Heart right ventricle (tissue), 16 donors: Measurements from ENCODE around the gene COL4A3. TPM values are rescaled to one million over a fixed set of nuclear protein-coding genes. Genes with fewer than 3 reads are reported as not detected.

Experiments used
- ATAC-seq, 8 donors: fragments of 200-7000 bp; cut with Tn5 transposase; one replicate each; pipeline ENCODE4 v1.9.1; 2020; ENCODE audit warnings: mild to moderate bottlenecking in 8 of 8, moderate library complexity in 8 of 8, moderate number of reproducible peaks in 1 of 8
- DNase-seq, 2 donors: peaks; one replicate each; pipeline ENCODE4 v3.0.0-alpha.2; 2020
- H3K27ac ChIP-seq, 10 donors: fragments of 200-600 bp; sonication (generic) in 2 of 10; one replicate each; pipeline versions ENCODE4 v1.5.0 to v1.8.0; 2020 to 2022; ENCODE audit warnings: mild to moderate bottlenecking in 3 of 10
- H3K27me3 ChIP-seq, 7 donors: fragments of 200-600 bp; one replicate each; pipeline ENCODE4 v1.8.0; 2021 to 2022; ENCODE audit warnings: mild to moderate bottlenecking in 2 of 7
- H3K36me3 ChIP-seq, 9 donors: fragments of 200-600 bp; sonication (generic) in 1 of 9; one replicate each; pipeline versions ENCODE4 v1.5.0 to v1.8.0; 2020 to 2022; ENCODE audit warnings: mild to moderate bottlenecking in 2 of 9
- H3K4me1 ChIP-seq, 9 donors: fragments of 200-600 bp; sonication (generic) in 1 of 9; one replicate each; pipeline versions ENCODE4 v1.5.0 to v1.8.0; 2020 to 2022; ENCODE audit warnings: mild to moderate bottlenecking in 4 of 9
- H3K4me3 ChIP-seq, 10 donors: fragments of 200-600 bp; sonication (generic) in 2 of 10; one replicate each; pipeline versions ENCODE4 v1.5.0 to v1.8.0; 2020 to 2022; ENCODE audit warnings: mild to moderate bottlenecking in 7 of 10, moderate library complexity in 2 of 10
- H3K9me3 ChIP-seq, 11 donors: fragments of 200-600 bp in 10 of 11; sonication (generic) in 2 of 11; one replicate each; pipeline versions ENCODE4 v1.5.0 to v1.8.0; 2013 to 2022; ENCODE audit warnings: mild to moderate bottlenecking in 2 of 11, control low read depth in 1 of 11, moderate library complexity in 1 of 11
- WGBS, 2 donors: extraction: QIAGEN DNeasy Blood & Tissue Kit; methylation state at CpG; one replicate each; pipeline ENCODE4 v1.1.7; 2013; ENCODE audit warnings: inconsistent platforms in 1 of 2; 5-methylcytosine and 5-hydroxymethylcytosine counted together
- intact Hi-C, 10 donors: fragments of 100-400 bp; cut with DNase I; formaldehyde crosslinking; loops; one replicate each; pipeline versions ENCODE4 v1.11.1 to v1.14.2; 2022
- polyA plus RNA-seq, 2 donors: library from polyadenylated mRNA; stranded (reverse); fragments of 200-250 nt; gene quantifications; one replicate each; pipeline ENCODE4 v1.2.3, GENCODE V29; 2013
- total RNA-seq, 10 donors: library from RNA; stranded (reverse); fragmentation: NEBNext Ultra II Directional in 3 of 10; extraction: Animal tissue kit (Norgen Biotek cat#: 25700) in 3 of 10; gene quantifications; one replicate each; pipeline versions ENCODE4 v1.2.1 to v1.2.4, GENCODE V29; 2021 to 2023
- TF ChIP-seq, protein P1 (sequence below), 9 donors: fragments of 200-600 bp; sonication (generic) in 2 of 9; IDR thresholded peaks; one replicate each; pipeline versions ENCODE4 v1.5.0 to v1.8.0; 2021 to 2022; ENCODE audit warnings: antibody characterized with exemption in 9 of 9, mild to moderate bottlenecking in 5 of 9, moderate library complexity in 1 of 9
- donor health status: Arrhythmogenic right ventricular cardiomyopathy.
- donor health status: ischemic (EF 13 %, LVEDD 7.1; RV severe dilation, severe dysfunction).
- donor health status: healthy with polysubstance abuse.
- donor health status: DM: no; HTN: yes; CAD: no.
- donor health status: DM: no; HTN: no; CAD: no.
- donor health status: ischemic (EF 25% LVEDD 6.9; RV normal size, moderate dysfunction).
- donor health status: ischemic (EF 25% LVEDD 5.7; RV mildly dilated, moderate dysfunction).
- donor health status: healthy.
- donor health status: DM: yes; HTN: yes; CAD: no.
- donor health status: Ischemic cardiomyopathy.
- donor health status: ischemic (EF 35%, LVEDD 5.7; RV mildly dilated, moderate dysfunction).
- donor health status: nonischemic (EF 11% LVEDD 7.7; RV severe dilation, severe dysfunction).
- donor health status: DM: yes; HTN: yes; CAD: no.
- donor health status: PGD.
- donor health status: ischemic (EF 29% LVEDD 5.4; RV normal size, mild dysfunction).
- donor health status: nonischemic (EF 23%, LVEDD 6.1; RV moderate dilation, normal function).

Gene COL4A3
- total and polyA plus RNA-seq, 12 donors: 0.91 to 6.2 (median 2.3) TPM

DNA sequence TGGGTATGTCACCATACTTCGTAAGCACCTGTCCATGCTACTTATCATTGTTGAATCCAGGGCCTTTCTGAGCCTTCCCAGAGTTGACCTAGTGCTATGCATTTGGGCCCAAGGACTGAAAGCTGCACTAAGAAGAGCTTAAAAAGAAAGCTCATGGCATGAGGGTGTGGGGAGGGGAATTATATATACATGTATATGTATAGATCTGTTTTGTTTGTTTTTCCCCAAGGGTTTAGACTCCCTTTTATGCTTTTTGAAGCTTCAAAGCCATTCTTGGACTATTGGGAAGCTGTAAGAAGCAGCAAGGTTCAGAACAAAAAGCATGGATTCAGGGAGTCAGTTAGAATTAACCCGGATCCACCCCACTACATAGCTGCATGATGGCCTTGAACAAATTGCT, 183.9 kb downstream of the COL4A3 start:
- Histone ChIP-seq H3K4me1 (no peaks in the 10 kb centered on the region), H3K9me3 (no peaks in the 10 kb centered on the region), H3K36me3 (peaks cover 0 to 94% (median 8%) of the 10 kb centered on the region in 9 donors), H3K4me3 (no peak overlapping the region), H3K27ac (no peak overlapping the region), H3K27me3 (no peaks in the 10 kb centered on the region)
- intact Hi-C loops: no loop called here
- TF ChIP-seq, protein P1, sequence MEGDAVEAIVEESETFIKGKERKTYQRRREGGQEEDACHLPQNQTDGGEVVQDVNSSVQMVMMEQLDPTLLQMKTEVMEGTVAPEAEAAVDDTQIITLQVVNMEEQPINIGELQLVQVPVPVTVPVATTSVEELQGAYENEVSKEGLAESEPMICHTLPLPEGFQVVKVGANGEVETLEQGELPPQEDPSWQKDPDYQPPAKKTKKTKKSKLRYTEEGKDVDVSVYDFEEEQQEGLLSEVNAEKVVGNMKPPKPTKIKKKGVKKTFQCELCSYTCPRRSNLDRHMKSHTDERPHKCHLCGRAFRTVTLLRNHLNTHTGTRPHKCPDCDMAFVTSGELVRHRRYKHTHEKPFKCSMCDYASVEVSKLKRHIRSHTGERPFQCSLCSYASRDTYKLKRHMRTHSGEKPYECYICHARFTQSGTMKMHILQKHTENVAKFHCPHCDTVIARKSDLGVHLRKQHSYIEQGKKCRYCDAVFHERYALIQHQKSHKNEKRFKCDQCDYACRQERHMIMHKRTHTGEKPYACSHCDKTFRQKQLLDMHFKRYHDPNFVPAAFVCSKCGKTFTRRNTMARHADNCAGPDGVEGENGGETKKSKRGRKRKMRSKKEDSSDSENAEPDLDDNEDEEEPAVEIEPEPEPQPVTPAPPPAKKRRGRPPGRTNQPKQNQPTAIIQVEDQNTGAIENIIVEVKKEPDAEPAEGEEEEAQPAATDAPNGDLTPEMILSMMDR (IDR thresholded peaks at IDR 0.05): no peak
- ATAC-seq (no peak), DNase-seq (no peak)
- WGBS, 2 donors: 94 to 100% methylated on average over 2 of the region's 2 CpGs

DNA sequence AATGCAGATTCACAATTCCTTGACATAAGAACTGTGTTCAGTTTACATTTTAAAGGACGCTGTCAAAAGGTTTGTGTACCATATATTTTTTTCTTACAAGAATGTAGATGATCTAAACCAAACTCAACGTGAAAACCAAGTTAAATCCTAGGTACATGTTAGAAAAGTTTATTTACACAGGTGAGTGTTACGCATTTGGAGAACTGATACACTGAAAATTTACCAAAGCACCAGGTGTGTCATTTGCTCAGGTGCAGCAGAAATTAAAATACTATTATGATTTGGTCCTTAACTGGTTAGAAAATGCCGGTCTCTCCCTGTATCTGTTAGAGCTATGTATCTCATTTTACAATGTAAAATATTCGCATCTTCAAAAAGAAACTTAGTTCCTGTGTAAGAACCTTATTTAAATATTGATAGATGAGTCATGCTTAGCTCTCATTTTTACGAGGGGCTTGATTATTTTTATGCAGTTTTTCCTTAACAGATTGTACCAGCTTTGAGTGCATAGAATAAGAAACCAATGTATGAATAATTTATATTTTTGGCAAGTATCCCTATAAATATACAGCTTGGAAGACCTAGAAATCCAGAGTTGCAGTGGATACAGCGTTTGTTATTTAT, 185.7 kb downstream of the COL4A3 start:
- H3K36me3 ChIP-seq: peaks cover 0 to 96% (median 8%) of the 10 kb centered on the region in 9 donors
- intact Hi-C loops: no loop called here
- no peak for DNase-seq
- ATAC-seq: no peak
- H3K4me1 ChIP-seq: no peaks in the 10 kb centered on the region
- no peak overlapping the region for H3K27ac ChIP-seq
- 96% methylated on average over 7 of the region's 7 CpGs for WGBS, 2 donors
- H3K9me3 ChIP-seq: no peaks in the 10 kb centered on the region
- TF ChIP-seq, protein P1 (IDR thresholded peaks at IDR 0.05): no peak
- H3K27me3 ChIP-seq: no peaks in the 10 kb centered on the region
- H3K4me3 ChIP-seq: no peak overlapping the region

DNA sequence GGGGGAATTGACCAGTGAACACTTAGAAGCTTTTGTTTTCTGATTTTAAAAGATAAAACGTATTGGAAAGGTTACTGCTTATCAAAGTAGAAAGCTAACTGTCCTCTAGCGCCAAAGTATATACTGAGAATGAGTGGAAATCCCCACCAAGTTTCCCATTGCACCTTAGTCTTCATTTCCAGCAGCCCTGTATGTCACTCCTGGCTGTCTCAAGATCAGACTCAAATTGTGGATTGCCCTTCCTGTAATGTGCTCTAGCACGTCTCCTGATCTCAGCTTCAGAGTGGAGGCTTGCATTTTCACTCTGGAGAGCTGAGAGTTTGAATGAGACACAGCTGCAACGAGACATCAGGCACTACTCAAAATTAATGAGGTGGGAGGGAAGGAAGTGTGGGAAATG, 187.2 kb downstream of the COL4A3 start:
- TF ChIP-seq, protein P1 (IDR thresholded peaks at IDR 0.05): no peak
- Histone ChIP-seq H3K4me3 (no peak overlapping the region), H3K9me3 (no peaks in the 10 kb centered on the region), H3K36me3 (peaks cover 0 to 96% (median 17%) of the 10 kb centered on the region in 9 donors), H3K4me1 (no peaks in the 10 kb centered on the region), H3K27ac (no peak overlapping the region), H3K27me3 (no peaks in the 10 kb centered on the region)
- ATAC-seq: no peak
- 69 to 80% methylated on average over 4 of the region's 4 CpGs for WGBS, 2 donors
- DNase-seq: no peak
- intact Hi-C loops: no loop called here

DNA sequence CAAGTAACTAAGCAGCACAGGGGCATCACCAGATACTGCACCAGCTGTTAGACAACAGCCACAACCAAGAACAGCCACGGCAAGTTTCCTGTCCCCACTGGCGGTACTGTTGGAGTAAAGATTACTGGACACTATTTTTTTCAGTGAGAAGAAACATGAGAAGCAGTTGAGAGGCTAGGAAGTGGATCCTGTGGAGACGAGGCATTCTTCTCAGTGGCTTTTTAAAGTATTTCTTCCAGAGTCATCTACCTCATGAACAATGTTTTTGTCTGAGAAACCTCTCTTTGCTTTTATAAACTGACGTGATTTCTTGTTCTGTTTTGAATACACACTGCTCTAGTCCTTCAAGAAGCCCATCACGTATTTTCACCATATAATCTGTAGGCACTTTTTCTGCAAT, 195.9 kb downstream of the COL4A3 start:
- DNase-seq (no peak), ATAC-seq (no peak)
- H3K27ac ChIP-seq: no peak overlapping the region
- TF ChIP-seq, protein P1 (IDR thresholded peaks at IDR 0.05): no peak
- no peak overlapping the region for H3K4me3 ChIP-seq
- intact Hi-C loops: no loop called here
- 65 to 74% methylated on average over 5 of the region's 5 CpGs for WGBS, 2 donors
- peaks cover 0 to 60% (median 36%) of the 10 kb centered on the region in 9 donors for H3K36me3 ChIP-seq
- no peaks in the 10 kb centered on the region for H3K27me3 ChIP-seq
- no peaks in the 10 kb centered on the region for H3K4me1 ChIP-seq
- H3K9me3 ChIP-seq: no peaks in the 10 kb centered on the region
